Ishikawa (cell line): Measurements from ENCODE around the gene EPC2.

Experiments
- CEBPB ChIP-seq: IDR thresholded peaks from 2 replicates; pipeline ENCODE4 v1.6.1; 2012
- CREB1 ChIP-seq: IDR thresholded peaks from 2 replicates; pipeline ENCODE4 v1.6.1; 2012; ENCODE audit warnings: low read depth
- EGR1 ChIP-seq: IDR thresholded peaks from 2 replicates; pipeline ENCODE4 v1.6.1; 2012
- EP300 ChIP-seq: IDR thresholded peaks from 2 replicates; pipeline ENCODE4 v1.6.1; 2012; ENCODE audit warnings: borderline replicate concordance
- FOXM1 ChIP-seq: IDR thresholded peaks from 2 replicates; pipeline ENCODE4 v1.6.1; 2012; ENCODE audit warnings: low read depth, borderline replicate concordance
- NFIC ChIP-seq: IDR thresholded peaks from 2 replicates; pipeline ENCODE4 v1.6.1; 2012
- RAD21 ChIP-seq: IDR thresholded peaks from 2 replicates; pipeline ENCODE4 v1.6.1; 2012; ENCODE audit warnings: low read depth
- TAF1 ChIP-seq: IDR thresholded peaks from 2 replicates; pipeline ENCODE4 v1.6.1; 2012; ENCODE audit warnings: low read depth, mild to moderate bottlenecking
- TCF12 ChIP-seq: IDR thresholded peaks from 2 replicates; pipeline ENCODE4 v1.6.1; 2012; ENCODE audit warnings: low read depth
- TEAD4 ChIP-seq: IDR thresholded peaks from 2 replicates; pipeline ENCODE4 v1.6.1; 2012
- YY1 ChIP-seq: IDR thresholded peaks from 2 replicates; pipeline ENCODE4 v1.6.1; 2012; ENCODE audit warnings: low read depth
- ZBTB7A ChIP-seq: IDR thresholded peaks from 2 replicates; pipeline ENCODE4 v1.6.1; 2012; ENCODE audit warnings: low read depth
- TF ChIP-seq, protein P1 (sequence below): IDR thresholded peaks from 2 replicates; pipeline ENCODE4 v1.6.1; 2012; ENCODE audit warnings: low read depth, mild to moderate bottlenecking
- TF ChIP-seq, protein P2 (sequence below): IDR thresholded peaks from 2 replicates; pipeline ENCODE4 v1.6.1; 2012
- TF ChIP-seq, protein P3 (sequence below): IDR thresholded peaks from 2 replicates; pipeline ENCODE4 v1.6.1; 2012

The EPC2 gene

DNA sequence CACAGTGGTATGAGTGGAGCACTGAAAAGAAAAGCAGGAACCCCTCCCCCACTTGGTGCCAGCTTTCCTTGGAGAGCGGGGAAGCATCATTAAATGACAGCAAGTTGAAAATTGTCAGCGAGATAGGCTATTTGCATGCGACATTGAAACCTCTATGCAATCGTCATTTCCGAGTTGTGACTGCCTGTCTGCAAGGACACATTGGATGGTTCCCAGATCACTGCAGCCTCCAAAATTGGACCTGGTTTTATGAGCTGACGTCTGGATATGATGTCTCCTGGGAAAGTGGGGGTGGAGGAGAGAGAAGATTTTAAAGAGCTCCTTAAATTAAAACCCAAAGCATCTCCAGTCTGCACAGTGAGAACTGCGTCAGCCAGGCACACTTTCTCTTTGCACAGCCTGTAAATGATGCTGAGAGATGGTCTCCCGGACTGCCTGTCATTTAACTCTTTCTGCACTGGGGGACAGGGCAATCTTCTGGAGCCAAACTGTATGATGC is 172.7 kb downstream of the EPC2 start:
- TF ChIP-seq, protein P1, sequence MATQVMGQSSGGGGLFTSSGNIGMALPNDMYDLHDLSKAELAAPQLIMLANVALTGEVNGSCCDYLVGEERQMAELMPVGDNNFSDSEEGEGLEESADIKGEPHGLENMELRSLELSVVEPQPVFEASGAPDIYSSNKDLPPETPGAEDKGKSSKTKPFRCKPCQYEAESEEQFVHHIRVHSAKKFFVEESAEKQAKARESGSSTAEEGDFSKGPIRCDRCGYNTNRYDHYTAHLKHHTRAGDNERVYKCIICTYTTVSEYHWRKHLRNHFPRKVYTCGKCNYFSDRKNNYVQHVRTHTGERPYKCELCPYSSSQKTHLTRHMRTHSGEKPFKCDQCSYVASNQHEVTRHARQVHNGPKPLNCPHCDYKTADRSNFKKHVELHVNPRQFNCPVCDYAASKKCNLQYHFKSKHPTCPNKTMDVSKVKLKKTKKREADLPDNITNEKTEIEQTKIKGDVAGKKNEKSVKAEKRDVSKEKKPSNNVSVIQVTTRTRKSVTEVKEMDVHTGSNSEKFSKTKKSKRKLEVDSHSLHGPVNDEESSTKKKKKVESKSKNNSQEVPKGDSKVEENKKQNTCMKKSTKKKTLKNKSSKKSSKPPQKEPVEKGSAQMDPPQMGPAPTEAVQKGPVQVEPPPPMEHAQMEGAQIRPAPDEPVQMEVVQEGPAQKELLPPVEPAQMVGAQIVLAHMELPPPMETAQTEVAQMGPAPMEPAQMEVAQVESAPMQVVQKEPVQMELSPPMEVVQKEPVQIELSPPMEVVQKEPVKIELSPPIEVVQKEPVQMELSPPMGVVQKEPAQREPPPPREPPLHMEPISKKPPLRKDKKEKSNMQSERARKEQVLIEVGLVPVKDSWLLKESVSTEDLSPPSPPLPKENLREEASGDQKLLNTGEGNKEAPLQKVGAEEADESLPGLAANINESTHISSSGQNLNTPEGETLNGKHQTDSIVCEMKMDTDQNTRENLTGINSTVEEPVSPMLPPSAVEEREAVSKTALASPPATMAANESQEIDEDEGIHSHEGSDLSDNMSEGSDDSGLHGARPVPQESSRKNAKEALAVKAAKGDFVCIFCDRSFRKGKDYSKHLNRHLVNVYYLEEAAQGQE = no peak
- TF ChIP-seq, protein P2, sequence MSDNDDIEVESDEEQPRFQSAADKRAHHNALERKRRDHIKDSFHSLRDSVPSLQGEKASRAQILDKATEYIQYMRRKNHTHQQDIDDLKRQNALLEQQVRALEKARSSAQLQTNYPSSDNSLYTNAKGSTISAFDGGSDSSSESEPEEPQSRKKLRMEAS = no peak
- TF ChIP-seq TAF1 (no peak), TEAD4 (no peak), CEBPB (no peak), CREB1 (no peak), ZBTB7A (no peak), EGR1 (no peak), RAD21 (no peak), YY1 (no peak), EP300 (no peak), NFIC (no peak), FOXM1 (no peak), TCF12 (no peak)
- TF ChIP-seq, protein P3, sequence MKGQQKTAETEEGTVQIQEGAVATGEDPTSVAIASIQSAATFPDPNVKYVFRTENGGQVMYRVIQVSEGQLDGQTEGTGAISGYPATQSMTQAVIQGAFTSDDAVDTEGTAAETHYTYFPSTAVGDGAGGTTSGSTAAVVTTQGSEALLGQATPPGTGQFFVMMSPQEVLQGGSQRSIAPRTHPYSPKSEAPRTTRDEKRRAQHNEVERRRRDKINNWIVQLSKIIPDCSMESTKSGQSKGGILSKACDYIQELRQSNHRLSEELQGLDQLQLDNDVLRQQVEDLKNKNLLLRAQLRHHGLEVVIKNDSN = no peak

DNA sequence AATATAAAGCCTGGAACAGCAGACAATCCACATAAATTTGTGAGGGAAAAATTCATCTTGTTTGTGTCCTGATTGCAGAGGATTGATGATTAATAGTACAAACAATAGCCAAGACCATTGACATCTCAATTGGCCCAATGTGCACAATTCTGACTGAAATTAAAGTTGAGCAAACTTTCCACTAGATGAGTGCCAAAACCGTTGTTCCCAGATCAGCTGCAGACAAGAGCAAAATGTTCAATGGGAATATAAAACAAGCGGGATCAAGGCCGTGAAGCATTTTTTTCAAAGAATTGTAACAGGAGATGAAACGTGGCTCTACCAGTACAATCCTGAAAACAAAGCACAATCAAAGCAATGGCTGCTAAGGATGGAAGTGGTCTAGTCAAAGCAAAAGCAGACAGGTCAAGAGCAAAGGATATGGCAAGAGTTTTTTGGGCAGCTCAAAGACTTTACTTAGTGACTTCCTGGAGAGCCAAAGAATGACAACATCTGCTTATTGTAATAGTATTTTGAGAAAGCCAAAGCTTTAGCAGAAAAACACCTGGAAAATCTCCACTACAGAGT is 174.6 kb downstream of the EPC2 start:
- TF ChIP-seq, protein P1 = no peak
- TF ChIP-seq EGR1 (no peak), CREB1 (no peak), TCF12 (no peak), TEAD4 (no peak), EP300 (no peak), ZBTB7A (no peak), TAF1 (no peak), CEBPB (no peak), FOXM1 (no peak), YY1 (no peak), RAD21 (no peak), NFIC (no peak)
- TF ChIP-seq, protein P3 = no peak
- TF ChIP-seq, protein P2 = no peak

DNA sequence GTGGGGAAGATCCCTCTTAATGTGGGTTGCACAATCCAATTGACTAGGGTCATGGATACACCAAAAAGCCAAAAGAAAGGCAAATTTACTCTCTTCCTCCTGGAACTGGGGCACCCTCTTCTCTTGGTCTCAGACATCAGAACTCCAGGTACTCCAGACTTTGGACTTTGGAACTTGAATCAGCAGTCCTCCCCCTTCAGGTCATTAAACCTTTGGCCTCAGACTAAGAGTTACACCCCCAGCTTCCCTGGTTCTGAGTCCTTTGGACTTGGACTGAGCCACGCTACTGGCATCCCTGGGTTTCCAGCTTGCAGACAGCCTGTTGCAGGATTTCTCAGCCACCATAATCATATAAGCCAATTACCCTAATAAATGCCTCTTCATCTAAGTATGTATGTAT is 179.6 kb downstream of the EPC2 start:
- TF ChIP-seq TEAD4 (no peak), EP300 (no peak), FOXM1 (no peak)
- TF ChIP-seq, protein P3 = no peak

DNA sequence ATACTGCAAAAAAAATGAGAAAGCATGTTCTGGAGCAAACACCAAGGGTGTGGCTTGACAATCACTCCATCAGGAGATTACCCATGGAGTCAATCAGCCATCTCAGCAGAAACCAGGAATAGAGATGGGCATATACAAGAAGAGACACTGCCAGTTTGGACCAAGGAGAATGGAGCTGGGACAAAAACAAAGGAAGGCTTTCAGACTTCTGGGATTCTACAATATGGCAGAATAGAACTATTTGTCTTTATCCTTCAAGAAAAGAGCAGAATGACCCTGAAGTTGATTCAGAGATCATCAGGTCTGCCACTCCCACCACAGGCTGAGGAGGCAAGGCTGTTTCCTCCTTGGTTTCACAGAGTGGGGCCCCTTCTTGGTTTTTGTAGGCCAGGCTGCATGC is 182.2 kb downstream of the EPC2 start:
- TF ChIP-seq TCF12 (no peak), ZBTB7A (no peak), NFIC (no peak)
- TF ChIP-seq, protein P1 = no peak
- TF ChIP-seq, protein P3 = no peak
